NCI-H446 (cell line): Measurements from ENCODE around the gene CAMSAP2.

Experiments
- DNase-seq, 2 experiments: peaks; one replicate each; lab custom pipeline; 2025; lab: John Stamatoyannopoulos, UW

The CAMSAP2 gene

DNA sequence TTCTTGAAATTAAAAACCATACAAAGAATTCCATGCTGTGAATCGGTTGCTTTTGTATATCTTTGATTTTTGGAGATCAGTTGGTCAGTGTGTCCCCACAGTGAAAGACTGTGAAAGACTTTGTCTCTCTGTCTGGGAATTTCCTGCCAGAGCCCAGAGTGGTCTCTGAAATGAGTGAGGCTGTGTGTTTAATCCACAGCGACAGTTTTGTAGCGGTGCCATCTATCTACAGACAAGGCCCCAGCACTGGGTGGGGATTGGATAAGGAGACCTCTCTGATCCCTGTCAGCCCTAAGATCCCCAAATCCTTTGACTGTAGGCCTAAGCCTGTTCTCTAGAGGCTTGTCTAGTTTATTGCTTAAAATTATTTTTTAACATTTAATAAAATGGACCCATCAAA is 144.4 kb downstream of the CAMSAP2 start:
- no peak for DNase-seq

DNA sequence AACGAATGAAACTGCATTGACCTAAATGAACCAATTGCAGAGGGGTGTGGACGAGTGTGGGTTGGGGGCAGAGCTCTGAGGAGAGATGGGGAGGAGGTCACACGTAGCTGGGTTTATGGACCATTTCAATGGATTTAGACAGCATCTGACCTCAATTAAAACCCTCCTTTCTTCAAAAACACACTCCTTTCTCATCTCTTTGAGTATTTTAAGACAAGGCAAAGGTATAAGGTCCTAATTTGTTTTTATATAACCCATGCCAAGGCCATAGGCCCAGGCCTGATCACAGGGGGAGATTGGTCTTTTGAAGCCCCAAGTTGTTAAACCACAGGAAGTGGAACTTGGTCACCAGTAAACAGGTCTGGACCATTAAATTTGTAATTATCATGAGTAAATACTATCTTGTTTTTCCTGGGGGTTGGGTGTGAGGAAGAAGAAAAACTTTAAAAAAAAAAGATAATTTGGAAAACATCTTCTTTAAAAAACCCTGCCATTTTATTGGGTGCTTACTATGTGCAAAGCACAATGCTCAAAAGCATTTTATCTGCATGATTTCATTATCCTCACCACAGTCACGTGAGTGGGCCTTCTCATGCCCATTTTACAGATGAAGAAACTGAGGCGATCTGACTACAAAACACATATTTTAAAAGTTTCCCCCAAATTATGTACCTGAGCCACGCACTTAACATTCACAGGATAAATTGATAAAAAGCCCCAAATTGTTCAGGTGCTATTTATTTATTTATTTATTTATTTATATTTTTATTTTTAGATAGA is 147.1 kb downstream of the CAMSAP2 start:
- DNase-seq: no peak

GRCh38 chr1:200886594-200886993 is 147.9 kb downstream of the CAMSAP2 start:
- no peak for DNase-seq

DNA sequence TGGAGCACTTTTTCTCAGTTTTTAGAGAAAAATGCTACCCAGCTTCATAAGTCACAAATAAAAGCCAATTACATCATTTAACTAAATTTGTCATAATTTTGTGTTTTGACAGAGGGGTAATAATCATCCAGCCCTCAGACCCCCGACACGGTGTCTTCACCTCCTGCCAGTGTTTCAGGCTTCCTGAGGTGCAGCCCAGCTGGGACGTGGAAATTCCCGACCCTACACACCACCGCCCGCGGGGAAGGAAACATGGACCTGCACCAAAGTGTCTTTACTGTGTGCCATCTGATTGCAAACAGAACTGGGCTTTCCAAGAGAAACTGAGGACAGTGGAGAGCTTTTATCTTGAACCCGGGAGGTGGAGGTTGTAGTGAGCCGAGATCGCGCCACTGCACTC is 148.3 kb downstream of the CAMSAP2 start:
- no peak for DNase-seq

GRCh38 chr1:200887772-200888348 is 149.2 kb downstream of the CAMSAP2 start:
- no peak for DNase-seq

DNA sequence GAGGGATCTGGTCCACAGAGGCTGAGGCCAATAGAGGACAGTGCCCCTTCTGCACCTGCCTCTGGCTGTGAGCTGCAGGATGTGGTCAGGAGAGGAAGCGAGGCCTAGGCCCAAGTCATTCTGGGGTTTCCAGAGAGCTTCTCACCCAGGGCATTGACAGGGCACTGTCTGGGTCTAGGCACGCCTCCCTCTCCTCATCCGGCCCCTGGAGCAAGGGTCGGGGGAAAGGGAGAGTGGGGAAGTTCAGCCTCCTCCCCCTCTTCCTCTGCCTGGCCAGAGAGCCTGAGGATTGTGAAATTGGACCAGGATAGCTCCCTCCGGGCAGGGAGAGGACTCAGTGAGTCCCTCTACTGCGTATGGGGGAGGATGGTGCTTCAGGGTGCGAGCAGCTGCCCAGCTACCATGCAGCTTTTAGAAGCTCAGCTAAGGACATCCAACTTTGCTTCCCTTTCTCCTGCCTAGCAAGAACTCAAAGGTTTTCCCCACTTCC is 149.7 kb downstream of the CAMSAP2 start:
- no peak for DNase-seq

- no peak for DNase-seq
Measured at GRCh38 chr1:200889571-200889970, 150.9 kb downstream of the CAMSAP2 start.

- no peak for DNase-seq
Measured at GRCh38 chr1:200890027-200890426, 151.3 kb downstream of the CAMSAP2 start.

GRCh38 chr1:200890818-200891773 is 152.4 kb downstream of the CAMSAP2 start:
- DNase-seq: no peak

- DNase-seq: no peak
Measured at GRCh38 chr1:200891774-200892157, 153.1 kb downstream of the CAMSAP2 start.

- DNase-seq: no peak
Measured at GRCh38 chr1:200892546-200892945, 153.9 kb downstream of the CAMSAP2 start.

GRCh38 chr1:200892958-200893357 is 154.3 kb downstream of the CAMSAP2 start:
- DNase-seq: no peak

GRCh38 chr1:200893411-200893901 is 154.8 kb downstream of the CAMSAP2 start:
- no peak for DNase-seq

GRCh38 chr1:200894712-200895442 is 156.2 kb downstream of the CAMSAP2 start, which contains the start of gene INAVA:
Gene INAVA (plus strand): TSS chr1:200894900. CDS start chr1:200898401, 3,501 bp downstream.
- DNase-seq: no peak

- DNase-seq: no peak
Measured at GRCh38 chr1:200895443-200895789, 156.7 kb downstream of the CAMSAP2 start.

GRCh38 chr1:200895801-200896530 is 157.3 kb downstream of the CAMSAP2 start:
- DNase-seq: no peak

DNA sequence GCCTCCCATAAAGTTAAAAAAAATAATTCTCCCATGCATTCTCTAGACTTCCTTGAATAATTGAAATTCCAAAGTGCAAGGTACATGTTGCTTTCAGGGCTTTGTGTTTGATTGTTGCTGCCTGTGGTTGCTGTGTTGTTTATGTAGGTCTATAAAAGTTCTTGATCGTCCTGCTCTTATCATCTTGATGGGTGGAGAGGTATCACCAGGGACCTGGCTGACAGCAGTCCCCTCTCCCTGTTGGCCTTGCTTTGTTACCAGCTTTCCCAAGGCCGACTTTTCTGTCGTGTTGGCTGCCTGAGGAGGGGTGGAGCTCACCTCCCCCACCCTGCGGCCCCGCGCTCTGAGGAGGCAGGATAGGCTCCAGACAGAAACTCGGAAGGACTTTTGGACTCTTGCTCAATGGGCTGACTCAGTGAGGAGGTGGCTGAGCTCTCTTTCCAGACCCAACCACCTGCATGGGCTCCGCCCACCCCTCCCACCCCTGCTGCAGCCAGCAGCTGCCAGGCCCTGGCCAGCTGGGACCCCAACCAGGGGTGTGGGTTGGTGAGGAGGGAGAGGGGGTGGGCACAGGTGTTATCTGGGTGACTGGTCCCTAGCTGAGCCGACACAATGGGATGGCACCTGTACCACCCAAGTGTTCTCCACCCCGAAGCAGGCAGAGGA is 158.0 kb downstream of the CAMSAP2 start:
- DNase-seq: no peak

DNA sequence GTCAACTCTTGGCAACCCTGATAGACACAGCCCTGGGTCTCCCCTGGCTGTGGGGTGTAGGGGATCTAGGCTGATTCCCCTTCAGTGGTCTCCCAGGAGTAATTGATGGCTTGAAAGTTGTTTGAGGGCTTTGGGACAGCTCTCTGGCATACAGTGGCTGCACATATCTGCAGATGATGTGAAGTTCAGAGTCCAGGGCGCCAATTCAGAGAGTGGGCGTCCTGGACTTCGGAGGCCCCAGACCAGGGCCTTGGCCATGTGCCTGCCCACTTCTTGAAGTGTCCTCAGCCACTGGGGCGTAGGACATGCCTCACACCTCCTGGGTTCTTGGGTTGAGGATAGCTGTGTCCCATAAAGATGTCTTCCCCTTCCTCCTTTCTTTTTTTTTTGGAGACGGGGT is 158.6 kb downstream of the CAMSAP2 start:
- no peak for DNase-seq

- DNase-seq: no peak
Measured at GRCh38 chr1:200899015-200899386, 160.3 kb downstream of the CAMSAP2 start.

DNA sequence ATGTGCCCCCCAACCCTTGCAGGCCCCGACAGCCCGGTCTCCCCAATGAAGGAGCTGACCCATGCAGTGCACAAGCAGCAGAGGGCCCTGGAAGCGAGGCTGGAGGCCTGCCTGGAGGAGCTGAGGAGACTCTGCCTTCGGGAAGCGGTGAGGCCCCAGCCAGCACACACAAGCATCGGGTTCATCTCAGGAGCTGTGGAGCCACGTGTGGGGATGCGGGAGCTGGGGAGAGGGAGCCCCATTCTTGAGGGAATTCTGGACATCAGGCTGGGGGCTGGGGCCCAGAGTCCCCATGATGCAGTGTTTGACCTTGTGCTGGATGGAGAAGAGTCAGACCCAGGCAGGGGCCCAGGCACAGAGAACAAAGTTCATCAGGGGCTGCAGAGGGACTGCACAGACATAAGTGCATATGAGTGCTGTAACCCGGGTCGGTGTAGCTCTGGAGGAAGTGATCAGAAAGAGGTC is 160.8 kb downstream of the CAMSAP2 start:
- no peak for DNase-seq
